Measurements from ENCODE around the gene HECA. TPM values are rescaled to one million over a fixed set of nuclear protein-coding genes. Genes with fewer than 3 reads are reported as not detected.
A peak's percentile ranks its signal among the peaks of the same experiment; 100 is the strongest.

Gene HECA, protein sequence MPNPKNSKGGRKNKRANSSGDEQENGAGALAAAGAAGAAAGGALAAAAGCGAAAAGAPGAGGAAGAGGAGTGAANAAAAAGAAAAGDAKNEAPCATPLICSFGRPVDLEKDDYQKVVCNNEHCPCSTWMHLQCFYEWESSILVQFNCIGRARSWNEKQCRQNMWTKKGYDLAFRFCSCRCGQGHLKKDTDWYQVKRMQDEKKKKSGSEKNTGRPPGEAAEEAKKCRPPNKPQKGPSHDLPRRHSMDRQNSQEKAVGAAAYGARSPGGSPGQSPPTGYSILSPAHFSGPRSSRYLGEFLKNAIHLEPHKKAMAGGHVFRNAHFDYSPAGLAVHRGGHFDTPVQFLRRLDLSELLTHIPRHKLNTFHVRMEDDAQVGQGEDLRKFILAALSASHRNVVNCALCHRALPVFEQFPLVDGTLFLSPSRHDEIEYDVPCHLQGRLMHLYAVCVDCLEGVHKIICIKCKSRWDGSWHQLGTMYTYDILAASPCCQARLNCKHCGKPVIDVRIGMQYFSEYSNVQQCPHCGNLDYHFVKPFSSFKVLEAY
- total RNA-seq = 16.8 and 22.9 TPM in 2 replicates

DNA sequence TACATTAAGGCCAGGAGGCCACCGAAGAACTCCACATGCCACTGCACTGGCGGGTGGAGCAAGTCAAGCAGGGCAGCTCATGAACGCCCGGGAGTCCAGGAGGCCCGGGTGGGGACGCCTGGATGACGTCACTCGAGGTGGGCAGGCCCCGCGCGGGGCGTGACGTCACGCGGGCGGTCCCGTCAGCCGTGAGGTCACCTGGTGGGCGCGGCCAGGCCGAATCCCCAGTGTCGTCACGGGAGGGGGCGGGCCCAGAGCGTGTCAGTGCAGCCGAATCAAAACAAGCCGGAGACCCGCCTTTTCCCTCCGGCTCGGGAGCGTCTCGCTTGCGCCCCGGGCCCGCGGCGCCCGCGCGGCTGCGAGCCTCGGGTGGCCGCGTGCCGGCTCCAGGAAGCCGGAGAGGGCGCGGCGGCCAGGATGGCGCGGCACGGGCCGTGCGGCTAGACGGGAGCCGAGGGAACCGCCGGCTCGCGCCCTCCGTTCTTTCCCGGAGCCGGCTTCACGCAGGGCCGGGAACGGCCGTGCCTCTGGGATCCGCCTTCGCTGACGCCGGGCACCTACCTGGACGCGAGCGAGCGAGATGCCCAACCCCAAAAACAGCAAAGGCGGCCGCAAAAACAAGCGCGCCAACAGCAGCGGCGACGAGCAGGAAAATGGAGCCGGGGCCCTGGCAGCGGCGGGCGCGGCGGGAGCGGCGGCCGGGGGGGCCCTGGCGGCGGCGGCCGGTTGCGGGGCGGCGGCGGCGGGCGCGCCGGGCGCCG is at the start of gene HECA:
Gene HECA, plus strand, starts transcription at position 264 of the 761 bp plus-strand sequence. Its CDS starts 317 bp downstream, at position 581.
- TF ChIP-seq, protein P1, sequence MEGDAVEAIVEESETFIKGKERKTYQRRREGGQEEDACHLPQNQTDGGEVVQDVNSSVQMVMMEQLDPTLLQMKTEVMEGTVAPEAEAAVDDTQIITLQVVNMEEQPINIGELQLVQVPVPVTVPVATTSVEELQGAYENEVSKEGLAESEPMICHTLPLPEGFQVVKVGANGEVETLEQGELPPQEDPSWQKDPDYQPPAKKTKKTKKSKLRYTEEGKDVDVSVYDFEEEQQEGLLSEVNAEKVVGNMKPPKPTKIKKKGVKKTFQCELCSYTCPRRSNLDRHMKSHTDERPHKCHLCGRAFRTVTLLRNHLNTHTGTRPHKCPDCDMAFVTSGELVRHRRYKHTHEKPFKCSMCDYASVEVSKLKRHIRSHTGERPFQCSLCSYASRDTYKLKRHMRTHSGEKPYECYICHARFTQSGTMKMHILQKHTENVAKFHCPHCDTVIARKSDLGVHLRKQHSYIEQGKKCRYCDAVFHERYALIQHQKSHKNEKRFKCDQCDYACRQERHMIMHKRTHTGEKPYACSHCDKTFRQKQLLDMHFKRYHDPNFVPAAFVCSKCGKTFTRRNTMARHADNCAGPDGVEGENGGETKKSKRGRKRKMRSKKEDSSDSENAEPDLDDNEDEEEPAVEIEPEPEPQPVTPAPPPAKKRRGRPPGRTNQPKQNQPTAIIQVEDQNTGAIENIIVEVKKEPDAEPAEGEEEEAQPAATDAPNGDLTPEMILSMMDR (IDR thresholded peaks at IDR 0.05; ENCODE audit: insufficient read depth, low read depth, low read length) = no peak
- H3K4me3 ChIP-seq (ENCODE audit: low read depth, low read length) = peak within 1 kb of the TSS; percentile 76
- peak; percentile 96 for DNase-seq (ENCODE audit: low read depth)

DNA sequence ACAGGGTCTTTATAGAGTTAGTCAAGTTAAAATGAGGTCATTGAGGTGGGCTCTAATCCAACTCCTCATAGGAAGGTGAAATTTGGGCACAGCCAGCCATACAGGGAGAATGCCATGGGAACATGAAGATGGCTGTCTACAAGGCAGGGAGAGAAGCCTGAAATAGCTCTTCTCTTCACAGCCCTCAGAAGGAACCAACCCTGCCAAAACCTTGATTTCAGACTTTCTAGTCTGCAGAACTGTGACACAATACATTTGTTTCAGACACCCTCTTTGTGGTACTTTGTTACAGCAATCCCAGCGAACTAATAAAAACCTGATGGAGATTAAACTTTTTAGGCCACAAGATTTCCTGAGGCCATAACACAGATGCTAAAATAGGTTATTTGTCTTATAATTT is 43.1 kb upstream of the HECA start:
- H3K4me3 ChIP-seq (ENCODE audit: low read depth, low read length) = no peak overlapping the region
- no peak for DNase-seq (ENCODE audit: low read depth)
- TF ChIP-seq, protein P1 (IDR thresholded peaks at IDR 0.05; ENCODE audit: insufficient read depth, low read depth, low read length) = no peak

DNA sequence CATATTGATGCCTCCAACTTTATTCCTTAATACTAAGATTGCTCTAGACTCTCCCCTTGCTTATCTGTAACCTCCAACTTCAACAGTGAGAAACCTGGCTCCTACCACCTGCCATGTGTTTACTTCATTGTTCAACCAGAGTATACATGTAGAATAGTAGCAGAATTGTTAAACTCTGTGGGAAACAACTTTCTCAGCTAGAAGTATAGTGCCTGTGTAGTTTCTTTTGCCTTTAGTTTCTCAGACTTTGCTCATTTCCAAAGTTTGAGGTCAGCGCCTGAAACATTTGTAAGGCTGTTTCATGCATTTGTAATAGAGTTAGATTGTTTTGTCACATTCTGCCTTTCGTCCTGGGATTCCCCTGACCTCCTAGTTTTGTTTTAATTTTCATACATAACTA is 34.9 kb upstream of the HECA start:
- TF ChIP-seq, protein P1 (IDR thresholded peaks at IDR 0.05; ENCODE audit: insufficient read depth, low read depth, low read length) = no peak
- DNase-seq (ENCODE audit: low read depth) = no peak
- H3K4me3 ChIP-seq (ENCODE audit: low read depth, low read length) = no peak overlapping the region

DNA sequence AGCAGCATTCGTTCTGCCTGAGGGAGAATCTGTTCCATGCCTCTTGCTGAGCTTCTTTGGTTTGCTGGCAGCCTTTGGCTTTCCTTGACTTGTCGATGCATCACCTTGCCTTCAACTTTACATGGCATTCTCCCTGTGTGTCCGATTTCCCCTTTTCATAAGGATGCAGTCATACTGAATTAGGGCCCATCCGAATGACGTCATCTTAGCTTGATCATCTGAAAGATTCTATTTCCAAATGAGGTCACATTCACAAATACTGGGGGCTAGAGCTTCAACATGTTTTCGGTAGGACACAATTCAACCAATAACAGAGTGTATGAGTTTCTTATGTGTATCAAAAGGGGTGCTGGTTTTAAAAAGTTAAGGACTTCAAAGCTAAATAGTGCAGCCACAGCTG is 27.8 kb upstream of the HECA start:
- no peak overlapping the region for H3K4me3 ChIP-seq (ENCODE audit: low read depth, low read length)
- DNase-seq (ENCODE audit: low read depth) = no peak
- TF ChIP-seq, protein P1 (IDR thresholded peaks at IDR 0.05; ENCODE audit: insufficient read depth, low read depth, low read length) = no peak

DNA sequence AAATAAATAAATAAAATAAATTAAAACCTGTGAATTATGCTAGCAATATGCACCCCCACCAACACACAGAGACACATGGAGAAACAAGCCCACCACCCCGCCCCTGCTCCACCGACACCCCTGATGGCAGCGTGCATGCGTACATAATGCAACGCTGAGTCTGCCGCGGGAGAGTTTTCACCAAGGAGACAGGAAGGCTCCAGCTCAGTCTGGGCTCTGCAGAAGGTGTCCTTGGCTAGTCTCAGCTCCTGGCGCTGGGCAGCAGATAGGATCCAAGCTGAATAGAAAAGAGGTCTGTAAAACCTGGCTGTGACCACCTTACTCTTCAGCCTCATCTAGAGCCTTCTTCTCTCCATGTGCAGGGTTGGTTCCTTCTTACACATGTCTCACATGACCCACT is 26.5 kb upstream of the HECA start:
- no peak for DNase-seq (ENCODE audit: low read depth)
- H3K4me3 ChIP-seq (ENCODE audit: low read depth, low read length) = no peak overlapping the region
- TF ChIP-seq, protein P1 (IDR thresholded peaks at IDR 0.05; ENCODE audit: insufficient read depth, low read depth, low read length) = no peak

DNA sequence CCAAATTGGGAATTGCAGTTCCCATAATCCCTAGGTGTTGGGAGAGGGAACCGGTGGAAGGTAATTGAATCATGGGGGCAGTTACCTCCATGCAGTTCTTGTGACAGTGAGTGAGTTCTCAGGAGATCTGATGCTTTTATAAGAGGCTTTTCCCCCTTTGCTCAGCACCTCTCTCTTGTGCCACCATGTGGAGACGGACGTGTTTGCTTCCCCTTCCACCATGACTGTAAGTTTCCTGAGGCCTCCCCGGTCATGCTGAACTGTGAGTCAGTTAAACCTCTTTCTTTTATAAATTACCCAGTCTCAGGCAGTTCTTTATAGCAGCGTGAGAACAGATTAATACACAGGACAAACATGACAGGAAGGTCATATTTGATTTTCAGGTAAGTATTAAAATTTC is 25.3 kb upstream of the HECA start:
- no peak for DNase-seq (ENCODE audit: low read depth)
- TF ChIP-seq, protein P1 (IDR thresholded peaks at IDR 0.05; ENCODE audit: insufficient read depth, low read depth, low read length) = peak; percentile 36
- H3K4me3 ChIP-seq (ENCODE audit: low read depth, low read length) = no peak overlapping the region
